Measurements from ENCODE around the gene INTS15.

INTS15 gene

GRCh38 chr7:6642239-6642839 is 52.5 kb downstream of the INTS15 start:
- in situ Hi-C loops (cut with HindIII; ENCODE audit: low pct_ligation_motif_present, low sequenced_read_pairs) = no loop called here

GRCh38 chr7:6642861-6643640 is 53.2 kb downstream of the INTS15 start:
- in situ Hi-C loops (cut with HindIII; ENCODE audit: low pct_ligation_motif_present, low sequenced_read_pairs) = no loop called here

More at GRCh38 chr7:6642239-6642839, 52.5 kb downstream of the INTS15 start:
- peaks cover 24% of the 10 kb centered on the region for H3K36me3 ChIP-seq (replicated peaks)
- DNase-seq = no peak
- H3K27ac ChIP-seq = no peak overlapping the region
- no peak overlapping the region for H3K4me3 ChIP-seq (ENCODE audit: low read depth, low read length)
- no peak for TF ChIP-seq CTCF (IDR thresholded peaks at IDR 0.05; ENCODE audit: low read depth, low read length, missing control alignments)
- no peaks in the 10 kb centered on the region for H3K27me3 ChIP-seq (replicated peaks)

GRCh38 chr7:6643915-6644625 is 54.2 kb downstream of the INTS15 start:
- no peak for TF ChIP-seq CTCF (IDR thresholded peaks at IDR 0.05; ENCODE audit: low read depth, low read length, missing control alignments)
- peaks cover 31% of the 10 kb centered on the region for H3K36me3 ChIP-seq (replicated peaks)
- H3K27ac ChIP-seq = no peak overlapping the region
- H3K27me3 ChIP-seq (replicated peaks) = no peaks in the 10 kb centered on the region
- H3K4me3 ChIP-seq (ENCODE audit: low read depth, low read length) = no peak overlapping the region
- in situ Hi-C loops (cut with HindIII; ENCODE audit: low pct_ligation_motif_present, low sequenced_read_pairs) = no loop called here
- no peak for DNase-seq

More at GRCh38 chr7:6642861-6643640, 53.2 kb downstream of the INTS15 start:
- Histone ChIP-seq H3K36me3 (replicated peaks) (peaks cover 24% of the 10 kb centered on the region), H3K27me3 (replicated peaks) (no peaks in the 10 kb centered on the region), H3K27ac (no peak overlapping the region), H3K4me3 (ENCODE audit: low read depth, low read length) (no peak overlapping the region)
- no peak for DNase-seq
- TF ChIP-seq CTCF (IDR thresholded peaks at IDR 0.05; ENCODE audit: low read depth, low read length, missing control alignments) = no peak

- no peak for DNase-seq
- TF ChIP-seq CTCF (IDR thresholded peaks at IDR 0.05; ENCODE audit: low read depth, low read length, missing control alignments) = no peak
- in situ Hi-C loops (cut with HindIII; ENCODE audit: low pct_ligation_motif_present, low sequenced_read_pairs) = no loop called here
- H3K4me3 ChIP-seq (ENCODE audit: low read depth, low read length) = no peak overlapping the region
- H3K36me3 ChIP-seq (replicated peaks) = peaks cover 33% of the 10 kb centered on the region
- H3K27ac ChIP-seq = no peak overlapping the region
- H3K27me3 ChIP-seq (replicated peaks) = no peaks in the 10 kb centered on the region
These were observed 54.9 kb downstream of the INTS15 start for GRCh38 chr7:6644728-6645127.

GRCh38 chr7:6646465-6646864 is 56.6 kb downstream of the INTS15 start:
- no peak for DNase-seq
- Histone ChIP-seq H3K36me3 (replicated peaks) (peaks cover 37% of the 10 kb centered on the region), H3K4me3 (ENCODE audit: low read depth, low read length) (no peak overlapping the region), H3K27me3 (replicated peaks) (no peaks in the 10 kb centered on the region), H3K27ac (no peak overlapping the region)
- TF ChIP-seq CTCF (IDR thresholded peaks at IDR 0.05; ENCODE audit: low read depth, low read length, missing control alignments) = no peak
- in situ Hi-C loops (cut with HindIII; ENCODE audit: low pct_ligation_motif_present, low sequenced_read_pairs) = no loop called here
